Measurements from ENCODE around the gene PECR. TPM values are rescaled to one million over a fixed set of nuclear protein-coding genes. Genes with fewer than 3 reads are reported as not detected.

The PECR gene
- total RNA-seq = 4.0 and 6.0 TPM in 2 replicates

GRCh38 chr2:216081487-216082116 is at the start of gene PECR, which contains the start of gene TMEM169:
PECR (minus strand) TSS chr2:216081809; CDS start chr2:216081741, 68 bp downstream.
TMEM169 (plus strand) TSS chr2:216081919; CDS start chr2:216095964, 14,045 bp downstream.

GRCh38 chr2:216108967-216109921 is 27.6 kb upstream of the PECR start, which contains the start of gene XRCC5:
XRCC5 (plus strand) TSS chr2:216109348; CDS start chr2:216109437, 89 bp downstream.

GRCh38 chr2:216013080-216013909 is 68.3 kb downstream of the PECR start, which contains the start of gene MREG:
MREG (minus strand) TSS chr2:216013551; CDS start chr2:216013327, 224 bp downstream.

Other genes starting within 250 kb of the PECR start
- gene MREG, start 68.3 kb downstream of the PECR start, total RNA-seq = 2.3 and 5.2 TPM in 2 replicates
- gene TMEM169, start 110 bp upstream of the PECR start, total RNA-seq = under 0.01 TPM in 1 of 2 replicates, not detected in the other
- gene XRCC5, start 27.5 kb upstream of the PECR start, total RNA-seq = 224 and 290 TPM in 2 replicates